Measurements from ENCODE around the gene PAQR8. TPM values are rescaled to one million over a fixed set of nuclear protein-coding genes. Genes with fewer than 3 reads are reported as not detected.
"Not testable (repeated sequence)": the region's sequence is repeated elsewhere in the genome, so short reads cannot be mapped to it uniquely, and the experiment has no call there.

Gene PAQR8
- total RNA-seq, 1 donor from 2014 or later = 20.5 TPM

GRCh38 chr6:52410979-52411378, 49.0 kb downstream of the PAQR8 start:
- DNase-seq (ENCODE audit: low spot score) = no peak

GRCh38 chr6:52411911-52412310, 50.0 kb downstream of the PAQR8 start:
- no peak for DNase-seq (ENCODE audit: low spot score)

GRCh38 chr6:52415333-52415732, 53.4 kb downstream of the PAQR8 start:
- no peak for DNase-seq (ENCODE audit: low spot score)

GRCh38 chr6:52415917-52416628, 54.1 kb downstream of the PAQR8 start:
- DNase-seq (ENCODE audit: low spot score) = no peak

GRCh38 chr6:52416629-52417151, 54.7 kb downstream of the PAQR8 start:
- peak; percentile 55 for DNase-seq (ENCODE audit: low spot score)

GRCh38 chr6:52417675-52418111, 55.7 kb downstream of the PAQR8 start:
- no peak for DNase-seq (ENCODE audit: low spot score)

- no peak for DNase-seq (ENCODE audit: low spot score)
Observed at GRCh38 chr6:52418606-52419005, 56.7 kb downstream of the PAQR8 start.

- peak; percentile 98 for DNase-seq (ENCODE audit: low spot score)
Observed at GRCh38 chr6:52419809-52420667, 58.1 kb downstream of the PAQR8 start, which contains the start of gene EFHC1. Gene EFHC1 (plus strand): TSS chr6:52420342. CDS start chr6:52420411, 69 bp downstream.

- DNase-seq (ENCODE audit: low spot score) = no peak
Observed at GRCh38 chr6:52420668-52421358, 58.9 kb downstream of the PAQR8 start.

- no peak for DNase-seq (ENCODE audit: low spot score)
Observed at GRCh38 chr6:52422156-52422555, 60.2 kb downstream of the PAQR8 start.

- no peak for DNase-seq (ENCODE audit: low spot score)
Observed at GRCh38 chr6:52423448-52423847, 61.5 kb downstream of the PAQR8 start.

GRCh38 chr6:52423971-52424381, 62.0 kb downstream of the PAQR8 start:
- no peak for DNase-seq (ENCODE audit: low spot score)

- DNase-seq (ENCODE audit: low spot score) = no peak
Observed at GRCh38 chr6:52424513-52424912, 62.6 kb downstream of the PAQR8 start.

- no peak for DNase-seq (ENCODE audit: low spot score)
Observed at GRCh38 chr6:52426667-52427066, 64.7 kb downstream of the PAQR8 start.

- DNase-seq (ENCODE audit: low spot score) = not testable (repeated sequence)
Observed at GRCh38 chr6:52433294-52433693, 71.3 kb downstream of the PAQR8 start.

GRCh38 chr6:52435345-52435744, 73.4 kb downstream of the PAQR8 start:
- DNase-seq (ENCODE audit: low spot score) = no peak

GRCh38 chr6:52438926-52439325, 77.0 kb downstream of the PAQR8 start:
- DNase-seq (ENCODE audit: low spot score) = no peak

- DNase-seq (ENCODE audit: low spot score) = no peak
Observed at GRCh38 chr6:52454556-52454955, 92.6 kb downstream of the PAQR8 start.

- DNase-seq (ENCODE audit: low spot score) = no peak
Observed at GRCh38 chr6:52457096-52457495, 95.1 kb downstream of the PAQR8 start.

All from ureter (tissue), 1 donor.